ENCODE results near the gene THAP4. TPM values are rescaled to one million over a fixed set of nuclear protein-coding genes. Genes with fewer than 3 reads are reported as not detected.

THAP4 gene
- total and polyA plus RNA-seq, 2 of the 4 experiments (the other 2 are of a cell fraction): 33.9 to 55.1 TPM

- ATAC-seq (ENCODE audit: low read depth) (no peak), DNase-seq (peak; percentile 42)
- no peak overlapping the region for H4K8ac ChIP-seq (ENCODE audit: low read depth in 2 of 2, low read length in 2 of 2)
- no peak overlapping the region for H2BK20ac ChIP-seq (ENCODE audit: low read depth, low read length)
- no peak overlapping the region for H2BK15ac ChIP-seq (ENCODE audit: low read depth, low read length)
- in situ Hi-C loops (cut with MboI; ENCODE audit: low sequenced_read_pairs): no loop called here
- no peak overlapping the region for H3K27ac ChIP-seq (ENCODE audit: insufficient read depth, low read length)
- POLR2A ChIA-PET (ENCODE audit: unreplicated experiment): no interaction called here
- peaks cover 49% of the 10 kb centered on the region for H3K9me3 ChIP-seq (ENCODE audit: control insufficient read depth, insufficient read depth, low read length)
- no TSS peak for BruUV-seq (replicated peaks)
- peaks cover 47% of the 10 kb centered on the region for H3K36me3 ChIP-seq (ENCODE audit: control insufficient read depth, insufficient read depth, low read length)
- H3K9ac ChIP-seq (ENCODE audit: low read depth, low read length): no peak overlapping the region
- H3K4me1 ChIP-seq (ENCODE audit: control insufficient read depth, insufficient read depth, low read length): no peaks in the 10 kb centered on the region
- intact Hi-C loops (cut with micrococcal nuclease): no loop called here
- no peak overlapping the region for H2BK120ac ChIP-seq (ENCODE audit: low read depth, low read length)
- H3K4ac ChIP-seq (ENCODE audit: low read depth, low read length): no peak overlapping the region
- H4K91ac ChIP-seq (ENCODE audit: insufficient read depth, low read depth, low read length): no peak overlapping the region
- H2BK5ac ChIP-seq (ENCODE audit: low read depth, low read length, poor library complexity, severe bottlenecking): no peak overlapping the region
- CTCF ChIA-PET: no interaction called here
- H3K27me3 ChIP-seq (ENCODE audit: control insufficient read depth, insufficient read depth, low read length): no peaks in the 10 kb centered on the region
- no peak for TF ChIP-seq POLR2A (IDR thresholded peaks at IDR 0.05; ENCODE audit: low read depth, low read length)
- no peak for TF ChIP-seq RCOR1 (IDR thresholded peaks at IDR 0.05; ENCODE audit: insufficient replicate concordance, low read length)
- TF ChIP-seq NFE2L2 (IDR thresholded peaks at IDR 0.05; ENCODE audit: low read depth, low read length): peak; percentile 81
- H3K9me1 ChIP-seq (ENCODE audit: insufficient read depth, low read length): no peaks in the 10 kb centered on the region
- H3K23ac ChIP-seq (ENCODE audit: low read depth, low read length): no peak overlapping the region
- H2AK9ac ChIP-seq (replicated peaks; ENCODE audit: low read depth, low read length, poor library complexity): no peak overlapping the region
- H3K56ac ChIP-seq (ENCODE audit: extremely low read depth, insufficient read depth, low read length): no peak overlapping the region
- no peak overlapping the region for H3K4me3 ChIP-seq (ENCODE audit: insufficient read depth, low read depth, low read length)
- dilution Hi-C loops (cut with HindIII; ENCODE audit: low sequenced_read_pairs, unreplicated experiment): no loop called here
- WGBS, 2 experiments (ENCODE audit: extremely low coverage in 2 of 2, insufficient read length in 1 of 2): 89% methylated on average over 6 of the region's 12 CpGs; no CpG with 5 or more reads in 1 of the 2 experiments
- H3K14ac ChIP-seq (replicated peaks; ENCODE audit: low read depth, low read length): no peak overlapping the region
- H3K4me2 ChIP-seq (ENCODE audit: low read depth, low read length): no peak overlapping the region
- H3K79me1 ChIP-seq (ENCODE audit: low read depth in 1 of 2, low read length in 2 of 2): peaks cover 11 to 13% of the 10 kb centered on the region in 2 experiments; a peak in 3 of 4 replicates
- no peak overlapping the region for H2AFZ ChIP-seq (replicated peaks; ENCODE audit: low read length, poor library complexity)
- H4K5ac ChIP-seq (ENCODE audit: low read depth, low read length): no peak overlapping the region
- H3K18ac ChIP-seq (ENCODE audit: low read depth, low read length): no peak overlapping the region
- no peaks in the 10 kb centered on the region for H4K20me1 ChIP-seq (ENCODE audit: insufficient read depth, low read length)
- H2AK5ac ChIP-seq (ENCODE audit: low read depth, low read length): no peak overlapping the region
Measured at GRCh38 chr2:241584436-241584835, 52.5 kb downstream of the THAP4 start.
